Tibial nerve (tissue), 4 donors: ENCODE results near the gene PERM1. TPM values are rescaled to one million over a fixed set of nuclear protein-coding genes. Genes with fewer than 3 reads are reported as not detected.

ENCODE experiments used
- DNase-seq, 2 donors: peaks; one replicate each; pipeline ENCODE4 v3.0.0-alpha.2; 2019; ENCODE audit warnings: low spot score in 2 of 2
- H3K27ac ChIP-seq, 4 donors: fragments of 200-600 bp; sonication (generic) in 3 of 4; one replicate each; pipeline ENCODE4 v1.5.1; 2017 to 2019; ENCODE audit warnings: mild to moderate bottlenecking in 1 of 4
- H3K27me3 ChIP-seq, 2 donors: fragments of 200-600 bp; sonication (generic) in 1 of 2; one replicate each; pipeline versions ENCODE4 v1.5.1 to v1.6.0; 2017 to 2019
- H3K36me3 ChIP-seq, 3 donors: fragments of 200-600 bp; sonication (generic); one replicate each; pipeline ENCODE4 v1.5.1; 2018 to 2019
- H3K4me1 ChIP-seq, 4 donors: fragments of 200-600 bp; sonication (generic) in 3 of 4; one replicate each; pipeline ENCODE4 v1.5.1; 2017 to 2019
- H3K4me3 ChIP-seq, 4 donors: fragments of 200-600 bp; sonication (generic) in 3 of 4; one replicate each; pipeline ENCODE4 v1.5.1; 2017 to 2019; ENCODE audit warnings: mild to moderate bottlenecking in 1 of 4, moderate library complexity in 1 of 4
- H3K9me3 ChIP-seq, 4 donors: fragments of 200-600 bp; sonication (generic) in 3 of 4; one replicate each; pipeline ENCODE4 v1.5.1; 2017 to 2019
- EP300 ChIP-seq, 2 donors: sonication (generic); formaldehyde crosslinking; IDR thresholded peaks; one replicate each; pipeline ENCODE4 v1.6.1; 2017; ENCODE audit warnings: antibody characterized with exemption in 2 of 2, mild to moderate bottlenecking in 1 of 2
- POLR2A ChIP-seq, 2 donors: fragments of 450-650 bp; IDR thresholded peaks; one replicate each; pipeline ENCODE4 v1.6.1; 2017; ENCODE audit warnings: antibody characterized with exemption in 2 of 2, mild to moderate bottlenecking in 2 of 2, moderate library complexity in 2 of 2
- WGBS, 2 donors: methylation state at CpG; one replicate each; pipeline ENCODE4 v1.1.5; 2018; 5-methylcytosine and 5-hydroxymethylcytosine counted together
- total RNA-seq, 4 donors: library from RNA; depleted of rRNA; stranded (reverse); fragments of >200 nt; gene quantifications; one replicate each; pipeline ENCODE4 v1.1.0, GENCODE V29; 2016
- TF ChIP-seq, protein P1 (sequence below), 5 experiments: fragments of 200-600 bp in 3 of 5; fragments of 450-650 bp in 2 of 5; sonication (generic) in 3 of 5; IDR thresholded peaks; one replicate each; pipeline ENCODE4 v1.5.1; 2016 to 2019; ENCODE audit warnings: antibody characterized with exemption in 5 of 5, mild to moderate bottlenecking in 3 of 5, moderate library complexity in 2 of 5

The PERM1 gene
- total RNA-seq, 4 donors from 2014 or later: 0.22 to 0.78 TPM; not detected in 2

DNA sequence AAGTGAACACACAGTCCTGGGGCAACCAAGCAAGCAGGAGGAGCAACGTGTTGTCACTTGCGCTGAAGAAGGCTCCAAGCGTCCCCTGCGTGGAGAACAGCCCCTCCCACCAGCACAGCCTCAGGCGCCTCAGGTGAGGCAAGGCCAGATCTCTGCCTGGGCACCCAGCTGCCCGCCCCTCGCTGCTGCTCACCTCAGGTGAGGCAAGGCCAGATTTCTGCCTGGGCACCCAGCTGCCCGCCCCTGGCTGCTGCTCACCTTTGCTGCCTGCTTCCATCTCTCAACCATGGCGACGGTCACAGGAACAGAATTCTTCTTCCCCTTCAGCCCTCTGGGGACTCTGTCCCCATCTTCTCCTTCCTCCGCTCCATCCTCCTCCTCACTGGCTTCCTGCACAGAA lies 25.3 kb downstream of the PERM1 start:
- Histone ChIP-seq H3K9me3 (no peaks in the 10 kb centered on the region), H3K4me3 (no peak overlapping the region), H3K27me3 (no peaks in the 10 kb centered on the region), H3K36me3 (peaks cover 0 to 55% (median 26%) of the 10 kb centered on the region in 3 donors), H3K4me1 (peaks cover 8 to 45% (median 24%) of the 10 kb centered on the region in 4 donors), H3K27ac (no peak overlapping the region)
- 87 to 93% methylated on average over 11 of the region's 11 CpGs for WGBS, 2 donors
- no peak for TF ChIP-seq POLR2A (IDR thresholded peaks at IDR 0.05)
- no peak for TF ChIP-seq EP300 (IDR thresholded peaks at IDR 0.05)
- TF ChIP-seq, protein P1, sequence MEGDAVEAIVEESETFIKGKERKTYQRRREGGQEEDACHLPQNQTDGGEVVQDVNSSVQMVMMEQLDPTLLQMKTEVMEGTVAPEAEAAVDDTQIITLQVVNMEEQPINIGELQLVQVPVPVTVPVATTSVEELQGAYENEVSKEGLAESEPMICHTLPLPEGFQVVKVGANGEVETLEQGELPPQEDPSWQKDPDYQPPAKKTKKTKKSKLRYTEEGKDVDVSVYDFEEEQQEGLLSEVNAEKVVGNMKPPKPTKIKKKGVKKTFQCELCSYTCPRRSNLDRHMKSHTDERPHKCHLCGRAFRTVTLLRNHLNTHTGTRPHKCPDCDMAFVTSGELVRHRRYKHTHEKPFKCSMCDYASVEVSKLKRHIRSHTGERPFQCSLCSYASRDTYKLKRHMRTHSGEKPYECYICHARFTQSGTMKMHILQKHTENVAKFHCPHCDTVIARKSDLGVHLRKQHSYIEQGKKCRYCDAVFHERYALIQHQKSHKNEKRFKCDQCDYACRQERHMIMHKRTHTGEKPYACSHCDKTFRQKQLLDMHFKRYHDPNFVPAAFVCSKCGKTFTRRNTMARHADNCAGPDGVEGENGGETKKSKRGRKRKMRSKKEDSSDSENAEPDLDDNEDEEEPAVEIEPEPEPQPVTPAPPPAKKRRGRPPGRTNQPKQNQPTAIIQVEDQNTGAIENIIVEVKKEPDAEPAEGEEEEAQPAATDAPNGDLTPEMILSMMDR (IDR thresholded peaks at IDR 0.05): no peak
- no peak for DNase-seq

GRCh38 chr1:955474-955873 lies 26.4 kb downstream of the PERM1 start:
- DNase-seq: no peak
- no peaks in the 10 kb centered on the region for H3K27me3 ChIP-seq
- H3K4me1 ChIP-seq: peaks cover 8 to 36% (median 24%) of the 10 kb centered on the region in 4 donors
- H3K4me3 ChIP-seq: no peak overlapping the region
- H3K9me3 ChIP-seq: no peaks in the 10 kb centered on the region
- TF ChIP-seq, protein P1 (IDR thresholded peaks at IDR 0.05): no peak
- TF ChIP-seq EP300 (IDR thresholded peaks at IDR 0.05) (no peak), POLR2A (IDR thresholded peaks at IDR 0.05) (no peak)
- H3K36me3 ChIP-seq: peaks cover 0 to 67% (median 30%) of the 10 kb centered on the region in 3 donors
- no peak overlapping the region for H3K27ac ChIP-seq
- WGBS, 2 donors: 68 to 77% methylated on average over 6 of the region's 6 CpGs

DNA sequence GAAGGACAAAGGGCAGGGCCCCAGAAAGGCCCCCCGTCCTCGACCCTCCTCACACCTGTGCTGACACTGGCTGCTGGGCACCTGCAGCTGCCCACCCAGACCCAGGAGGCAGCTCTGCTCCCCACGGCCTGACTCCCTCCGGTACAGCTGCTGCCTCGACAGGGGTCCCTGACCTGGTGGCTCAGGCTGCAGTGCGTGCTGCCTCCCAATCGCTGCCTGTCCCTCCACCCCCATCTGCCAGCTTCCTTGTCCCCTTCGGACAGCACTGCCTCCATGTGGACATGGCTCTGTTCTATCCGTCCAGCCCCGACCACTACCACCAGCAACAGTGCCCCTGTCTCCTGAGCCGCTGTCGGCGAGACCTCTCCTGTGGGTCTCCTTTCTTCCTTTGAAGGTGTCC lies 27.0 kb downstream of the PERM1 start:
- Histone ChIP-seq H3K27me3 (no peaks in the 10 kb centered on the region), H3K4me1 (peaks cover 8 to 31% (median 21%) of the 10 kb centered on the region in 4 donors), H3K4me3 (no peak overlapping the region), H3K9me3 (no peaks in the 10 kb centered on the region), H3K36me3 (peaks cover under 1 to 72% (median 30%) of the 10 kb centered on the region in 3 donors), H3K27ac (no peak overlapping the region)
- no peak for DNase-seq
- 79 to 80% methylated on average over 12 to 13 of the region's 13 CpGs for WGBS, 2 donors
- TF ChIP-seq EP300 (IDR thresholded peaks at IDR 0.05) (no peak), POLR2A (IDR thresholded peaks at IDR 0.05) (no peak)
- TF ChIP-seq, protein P1 (IDR thresholded peaks at IDR 0.05): no peak

- WGBS, 2 donors: 86 to 89% methylated on average over 30 to 32 of the region's 32 CpGs
- Histone ChIP-seq H3K4me3 (no peak overlapping the region), H3K36me3 (peaks cover 8 to 84% (median 31%) of the 10 kb centered on the region in 3 donors), H3K4me1 (peaks cover 8 to 24% (median 15%) of the 10 kb centered on the region in 4 donors), H3K9me3 (no peaks in the 10 kb centered on the region), H3K27ac (no peak overlapping the region), H3K27me3 (no peaks in the 10 kb centered on the region)
- TF ChIP-seq, protein P1 (IDR thresholded peaks at IDR 0.05): no peak
- TF ChIP-seq EP300 (IDR thresholded peaks at IDR 0.05): no peak
- TF ChIP-seq POLR2A (IDR thresholded peaks at IDR 0.05): no peak
- DNase-seq: no peak
Measured at GRCh38 chr1:953524-954320, 28.2 kb downstream of the PERM1 start.

- Histone ChIP-seq H3K36me3 (peaks cover 15 to 96% (median 40%) of the 10 kb centered on the region in 3 donors), H3K27ac (no peak overlapping the region), H3K27me3 (no peaks in the 10 kb centered on the region), H3K4me1 (peaks cover 4 to 14% (median 6%) of the 10 kb centered on the region in 4 donors), H3K9me3 (no peaks in the 10 kb centered on the region), H3K4me3 (no peak overlapping the region)
- TF ChIP-seq POLR2A (IDR thresholded peaks at IDR 0.05) (no peak), EP300 (IDR thresholded peaks at IDR 0.05) (no peak)
- TF ChIP-seq, protein P1 (IDR thresholded peaks at IDR 0.05): no peak
- 90 to 100% methylated on average over 1 to 2 of the region's 7 CpGs for WGBS, 2 donors
- DNase-seq: no peak
Measured at GRCh38 chr1:952603-953002, 29.3 kb downstream of the PERM1 start.
